H1 (cell line): Measurements from ENCODE around the gene CLINT1. TPM values are rescaled to one million over a fixed set of nuclear protein-coding genes. Genes with fewer than 3 reads are reported as not detected.

Experiments
- CTCF ChIA-PET: fragments of 300-600 bp; sonication (Branson Sonifier 250); formaldehyde crosslinking; loops from one replicate; lab custom pipeline; 2021; ENCODE audit not compliant: partially characterized antibody; lab: Charles Lee
- POLR2A ChIA-PET: fragments of 300-600 bp; sonication (Branson Sonifier 250); formaldehyde crosslinking; loops from one replicate; lab custom pipeline; 2021; ENCODE audit warnings: inconsistent platforms; ENCODE audit not compliant: partially characterized antibody; lab: Charles Lee
- DNase-seq, 2 experiments: peaks; one replicate each; pipeline versions ENCODE4 v3.0.0 to v3.0.0-alpha.2; 2010 to 2022; ENCODE audit warnings: low spot score in 2 of 2, low read depth in 1 of 2, mixed read lengths in 1 of 2
- FAIRE-seq: peaks from 2 replicates; lab custom pipeline; 2011; peaks lifted over from hg19 to GRCh38; lab: Jason Lieb, UNC
- H2AFZ ChIP-seq: 2 replicates; pipeline ENCODE4 v1.8.1; 2012; ENCODE audit warnings: low read length, inconsistent platforms
- H2AK5ac ChIP-seq: 2 replicates; pipeline ENCODE4 v1.6.1; 2013; ENCODE audit warnings: low read depth, low read length
- H2BK120ac ChIP-seq: replicated peaks from 2 replicates; pipeline ENCODE3; 2013; ENCODE audit warnings: low read depth, low read length, inconsistent platforms
- H2BK12ac ChIP-seq: 2 replicates; pipeline ENCODE4 v1.6.1; 2013; ENCODE audit warnings: low read depth, low read length
- H2BK15ac ChIP-seq: 2 replicates; pipeline ENCODE4 v1.6.1; 2013; ENCODE audit warnings: low read length
- H2BK20ac ChIP-seq: 2 replicates; pipeline ENCODE4 v1.6.1; 2013; ENCODE audit warnings: low read length
- H2BK5ac ChIP-seq: 2 replicates; pipeline ENCODE4 v1.6.1; 2013; ENCODE audit warnings: low read depth, low read length
- H3K14ac ChIP-seq: 2 replicates; pipeline ENCODE4 v1.6.1; 2013; ENCODE audit warnings: inconsistent platforms; ENCODE audit not compliant: insufficient read length
- H3K18ac ChIP-seq: 2 replicates; pipeline ENCODE4 v1.6.1; 2013; ENCODE audit warnings: low read length; ENCODE audit errors: extremely low read depth
- H3K23ac ChIP-seq: 2 replicates; pipeline ENCODE4 v1.6.1; 2013; ENCODE audit warnings: inconsistent platforms; ENCODE audit not compliant: insufficient read length
- H3K23me2 ChIP-seq: 2 replicates; pipeline ENCODE4 v1.6.1; 2013; ENCODE audit warnings: low read depth, low read length
- H3K27ac ChIP-seq: 2 replicates; pipeline ENCODE4 v1.6.1; 2011; ENCODE audit warnings: low read depth, low read length, inconsistent platforms
- H3K27me3 ChIP-seq, 4 experiments: replicated peaks in 1 of 4; 1 replicate in 1 of 4; 2 replicates in 3 of 4; pipeline versions ENCODE4 v1.6.1 to v1.8.1; 2011 to 2013; ENCODE audit warnings: low read length in 3 of 4, mild to moderate bottlenecking in 3 of 4, inconsistent platforms in 2 of 4, mixed read lengths in 2 of 4, moderate library complexity in 1 of 4; ENCODE audit not compliant: control insufficient read depth in 3 of 4, insufficient read depth in 3 of 4; ENCODE audit errors: extremely low read depth in 1 of 4
- H3K36me3 ChIP-seq, 4 experiments: 2 replicates each; pipeline versions ENCODE4 v1.6.1 to v1.8.1; 2011 to 2013; ENCODE audit warnings: mild to moderate bottlenecking in 4 of 4, low read length in 3 of 4, moderate library complexity in 2 of 4, control low read depth in 1 of 4, inconsistent platforms in 1 of 4; ENCODE audit not compliant: insufficient read depth in 4 of 4, control insufficient read depth in 2 of 4
- H3K4ac ChIP-seq: replicated peaks from 2 replicates; pipeline ENCODE3; 2013; ENCODE audit warnings: low read length, low read depth, mixed read lengths, inconsistent platforms; ENCODE audit not compliant: insufficient read length
- H3K4me1 ChIP-seq, 4 experiments: replicated peaks in 1 of 4; 1 replicate in 1 of 4; 2 replicates in 3 of 4; pipeline versions ENCODE4 v1.6.1 to v1.8.1; 2011 to 2013; ENCODE audit warnings: low read length in 3 of 4, inconsistent platforms in 2 of 4, mixed read lengths in 1 of 4; ENCODE audit not compliant: insufficient read depth in 4 of 4, control insufficient read depth in 3 of 4
- H3K4me2 ChIP-seq, 2 experiments: 2 replicates each; pipeline versions ENCODE4 v1.6.1 to v1.8.1; 2011 to 2013; ENCODE audit warnings: low read depth in 2 of 2, low read length in 2 of 2, control low read depth in 1 of 2, inconsistent platforms in 1 of 2, mild to moderate bottlenecking in 1 of 2; ENCODE audit not compliant: insufficient read depth in 1 of 2
- H3K4me3 ChIP-seq, 4 experiments: fragments of 200-600, 300-600 bp in 1 of 4; sonication (generic), shearing (Covaris generic), sonication (Bioruptor Twin) in 1 of 4; 2 replicates each; pipeline versions ENCODE4 v1.5.1 to v1.8.1; 2011 to 2016; ENCODE audit warnings: low read length in 4 of 4, low read depth in 3 of 4, control low read depth in 2 of 4, inconsistent platforms in 2 of 4, mild to moderate bottlenecking in 2 of 4, mixed read lengths in 1 of 4, moderate library complexity in 1 of 4; ENCODE audit not compliant: insufficient read depth in 2 of 4; ENCODE audit errors: extremely low read depth in 1 of 4
- H3K56ac ChIP-seq: replicated peaks from 2 replicates; pipeline ENCODE3; 2013; ENCODE audit warnings: low read depth, mild to moderate bottlenecking, mixed read lengths, low read length, inconsistent platforms; ENCODE audit not compliant: insufficient read length
- H3K79me1 ChIP-seq: 2 replicates; pipeline ENCODE4 v1.6.1; 2013; ENCODE audit warnings: low read depth, low read length, control low read depth
- H3K79me2 ChIP-seq, 2 experiments: 2 replicates each; pipeline versions ENCODE4 v1.6.1 to v1.8.1; 2012 to 2013; ENCODE audit warnings: low read length in 2 of 2, mild to moderate bottlenecking in 2 of 2, inconsistent platforms in 1 of 2; ENCODE audit not compliant: insufficient read depth in 2 of 2, control insufficient read depth in 1 of 2
- H3K9ac ChIP-seq, 4 experiments: replicated peaks in 1 of 4; 1 replicate in 1 of 4; 2 replicates in 3 of 4; pipeline versions ENCODE4 v1.6.1 to v1.8.1; 2011 to 2013; ENCODE audit warnings: low read depth in 3 of 4, low read length in 3 of 4, control low read depth in 2 of 4, mild to moderate bottlenecking in 2 of 4, moderate library complexity in 2 of 4, inconsistent platforms in 1 of 4; ENCODE audit errors: extremely low read depth in 1 of 4
- H3K9me3 ChIP-seq, 2 experiments: 2 replicates each; pipeline versions ENCODE4 v1.6.1 to v1.8.1; 2012 to 2013; ENCODE audit warnings: mild to moderate bottlenecking in 2 of 2, moderate library complexity in 2 of 2, control low read depth in 1 of 2, inconsistent platforms in 1 of 2, low read depth in 1 of 2, low read length in 1 of 2, mixed read lengths in 1 of 2; ENCODE audit not compliant: insufficient read depth in 2 of 2
- H4K20me1 ChIP-seq, 2 experiments: replicated peaks in 1 of 2; 2 replicates each; pipeline versions ENCODE3 to v1.8.1; 2011 to 2013; ENCODE audit warnings: inconsistent platforms in 2 of 2, low read length in 2 of 2, mild to moderate bottlenecking in 1 of 2; ENCODE audit not compliant: insufficient read depth in 2 of 2, control insufficient read depth in 1 of 2
- H4K5ac ChIP-seq: 2 replicates; pipeline ENCODE4 v1.6.1; 2013; ENCODE audit warnings: low read length, low read depth, mixed read lengths, inconsistent platforms; ENCODE audit not compliant: insufficient read length
- H4K8ac ChIP-seq: 2 replicates; pipeline ENCODE4 v1.8.0; 2013; ENCODE audit warnings: mild to moderate bottlenecking, moderate library complexity, low read length, inconsistent platforms; ENCODE audit not compliant: insufficient read depth; ENCODE audit errors: extremely low read depth
- H4K91ac ChIP-seq: replicated peaks from 2 replicates; pipeline ENCODE3; 2013; ENCODE audit warnings: low read length, mixed read lengths, inconsistent platforms; ENCODE audit not compliant: insufficient read length
- ASH2L ChIP-seq: fragments of 200-600, 300-600 bp; sonication (generic); IDR thresholded peaks from one replicate; pipeline ENCODE4 v1.7.1; 2017; ENCODE audit warnings: low read length
- BRCA1 ChIP-seq: IDR thresholded peaks from 2 replicates; pipeline ENCODE4 v1.6.1; 2012; ENCODE audit warnings: low read depth, low read length, improper control_type of control experiment
- CHD1 ChIP-seq: IDR thresholded peaks from 2 replicates; pipeline ENCODE4 v1.6.1; 2012; ENCODE audit warnings: low read depth, low read length, improper control_type of control experiment
- CTBP2 ChIP-seq: IDR thresholded peaks from 2 replicates; pipeline ENCODE4 v1.7.0; 2011; ENCODE audit warnings: borderline replicate concordance, mild to moderate bottlenecking, moderate library complexity, mixed read lengths, low read length; ENCODE audit not compliant: insufficient read depth, insufficient read length
- FOSL1 ChIP-seq: IDR thresholded peaks from 2 replicates; pipeline ENCODE4 v1.6.1; 2011; ENCODE audit warnings: mild to moderate bottlenecking, low read depth, low read length, moderate library complexity; ENCODE audit not compliant: insufficient read depth
- JUND ChIP-seq: IDR thresholded peaks from 2 replicates; pipeline ENCODE4 v1.6.1; 2011; ENCODE audit warnings: mild to moderate bottlenecking, improper control_type of control experiment, low read length
- KDM1A ChIP-seq: fragments of 200-600, 300-600 bp; sonication (generic); IDR thresholded peaks from 2 replicates; pipeline ENCODE4 v1.7.1; 2016; ENCODE audit warnings: mild to moderate bottlenecking, low read length, borderline replicate concordance
- KDM5A ChIP-seq: fragments of 200-600 bp; IDR thresholded peaks from 2 replicates; pipeline ENCODE4 v1.7.1; 2012; ENCODE audit warnings: mild to moderate bottlenecking, low read length, inconsistent platforms, mixed read lengths
- NRF1 ChIP-seq: IDR thresholded peaks from 2 replicates; pipeline ENCODE4 v1.6.1; 2011; ENCODE audit warnings: mild to moderate bottlenecking, low read depth, low read length, improper control_type of control experiment
- RXRA ChIP-seq: IDR thresholded peaks from 2 replicates; pipeline ENCODE4 v1.6.1; 2011; ENCODE audit warnings: low read depth, mild to moderate bottlenecking, low read length, moderate library complexity; ENCODE audit not compliant: insufficient read depth
- SIX5 ChIP-seq: IDR thresholded peaks from 2 replicates; pipeline ENCODE4 v1.6.1; 2011; ENCODE audit warnings: mild to moderate bottlenecking, low read depth, low read length
- SP1 ChIP-seq: IDR thresholded peaks from 2 replicates; pipeline ENCODE4 v1.6.1; 2011; ENCODE audit warnings: low read depth, low read length
- SP4 ChIP-seq: IDR thresholded peaks from 2 replicates; pipeline ENCODE4 v1.6.1; 2012; ENCODE audit warnings: low read length, inconsistent platforms
- SUZ12 ChIP-seq: fragments of 200-600 bp; sonication (generic); IDR thresholded peaks from 2 replicates; pipeline ENCODE4 v1.6.1; 2012; ENCODE audit warnings: mild to moderate bottlenecking, inconsistent platforms, low read length, moderate library complexity, mixed read lengths
- TAF1 ChIP-seq: IDR thresholded peaks from 2 replicates; pipeline ENCODE4 v1.6.1; 2011; ENCODE audit warnings: mild to moderate bottlenecking, low read depth, low read length
- WGBS, 2 experiments: shearing (Covaris generic) in 1 of 2; methylation state at CpG; one replicate each; pipeline versions ENCODE4 v1.1.6 to v1.1.7; 2013 to 2015; ENCODE audit warnings: low lambda C conversion rate in 2 of 2, mixed read lengths in 2 of 2, inconsistent platforms in 1 of 2, low coverage in 1 of 2, missing lambda C conversion rate in 1 of 2; ENCODE audit not compliant: insufficient replicate concordance in 2 of 2, insufficient coverage in 1 of 2, insufficient read length in 1 of 2; ENCODE audit errors: extremely low coverage in 1 of 2, missing lambda C conversion rate in 1 of 2; 5-methylcytosine and 5-hydroxymethylcytosine counted together
- polyA plus RNA-seq, 7 experiments: library from polyadenylated mRNA; depleted of rRNA in 3 of 7; stranded (reverse) in 5 of 7; unstranded in 2 of 7; fragments of >200 nt in 5 of 7; fragments of 200-250 nt in 2 of 7; gene quantifications; 1 replicate in 5 of 7; 2 replicates in 1 of 7; 4 replicates in 1 of 7; pipeline versions ENCODE4 v1.2.1 to v1.2.3, GENCODE V29; 2011 to 2013; ENCODE audit warnings: missing spikeins in 2 of 7, mixed read lengths in 2 of 7
- total RNA-seq: library from RNA; stranded (reverse); fragmentation: NEBNext Ultra II Directional; extraction: Animal tissue kit (Norgen Biotek cat#: 25700); gene quantifications from 2 replicates; pipeline ENCODE4 v1.2.1, GENCODE V29; 2021

CLINT1 gene
- total and polyA plus RNA-seq, 2 of the 8 experiments (the other 6 are each of a cell fraction or from before 2014, with no cell fraction given), result 85.9 to 140 TPM

GRCh38 chr5:157750320-157750719, 108.6 kb downstream of the CLINT1 start:
- ChIA-PET CTCF (interaction anchor here (0.7 to 1.1 kb wide), 4 partner anchors 9 to 12 kb away, joined by 3 to 6 read pairs (median 4); no protein-coding TSS in a partner anchor), POLR2A (no interaction called here)
- Histone ChIP-seq H2BK12ac (no peak overlapping the region), H3K23me2 (no peaks in the 10 kb centered on the region), H2AFZ (no peak overlapping the region), H3K4me1 (no peaks in the 10 kb centered on the region), H3K27me3 (peaks cover 0 to 1% (median 0%) of the 10 kb centered on the region in 4 experiments; a peak in 1 of 7 replicates), H3K4me3 (no peak overlapping the region), H3K18ac (no peak overlapping the region), H3K36me3 (no peaks in the 10 kb centered on the region), H3K56ac (no peak overlapping the region), H2BK120ac (no peak overlapping the region), H3K23ac (no peak overlapping the region), H2BK15ac (no peak overlapping the region), H4K91ac (no peak overlapping the region), H3K79me2 (no peaks in the 10 kb centered on the region), H4K8ac (no peak overlapping the region), H3K9me3 (no peaks in the 10 kb centered on the region), H3K14ac (no peak overlapping the region), H3K79me1 (no peaks in the 10 kb centered on the region), H2BK20ac (no peak overlapping the region), H2AK5ac (no peak overlapping the region), H3K9ac (no peak overlapping the region), H3K27ac (no peak overlapping the region), H2BK5ac (no peak overlapping the region), H3K4ac (no peak overlapping the region), H3K4me2 (no peak overlapping the region), H4K5ac (no peak overlapping the region), H4K20me1 (no peaks in the 10 kb centered on the region)
- FAIRE-seq (no peak), DNase-seq (no peak)
- TF ChIP-seq TAF1 (no peak), JUND (no peak), KDM1A (no peak), FOSL1 (no peak), SP1 (no peak), ASH2L (no peak), BRCA1 (no peak), CHD1 (no peak), SIX5 (no peak), SP4 (no peak), NRF1 (no peak), RXRA (no peak), KDM5A (no peak), SUZ12 (no peak), CTBP2 (no peak)
- WGBS, 2 experiments, result 90% methylated on average over 1 of the region's 1 CpG; no CpG with 5 or more reads in 1 of the 2 experiments
